ENCODE measurements around the gene UNC5B. TPM values are rescaled to one million over a fixed set of nuclear protein-coding genes. Genes with fewer than 3 reads are reported as not detected.

UNC5B gene
- total and polyA plus RNA-seq, 10 donors: 0.74 to 21.1 (median 11.3) TPM

DNA sequence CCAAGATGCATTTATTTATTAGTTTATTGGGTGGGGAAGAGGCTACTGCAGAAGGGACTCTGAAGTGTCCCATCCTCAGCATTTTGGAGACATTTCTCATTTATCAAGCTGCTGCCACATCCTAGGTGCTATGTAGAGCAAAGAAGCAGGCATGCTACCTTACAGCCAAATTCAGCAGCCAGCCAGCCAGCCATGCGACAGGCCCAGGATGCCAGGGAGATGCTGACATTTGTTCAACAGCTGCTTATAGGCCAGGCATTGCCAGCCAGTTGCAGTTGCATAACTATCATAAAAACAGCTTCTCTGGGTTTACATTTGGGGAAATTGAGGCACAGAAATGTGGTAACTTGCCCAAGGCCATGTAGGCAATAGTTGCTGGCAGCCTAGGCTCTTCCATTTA is 109.0 kb downstream of the UNC5B start:
- no peak overlapping the region for H3K27ac ChIP-seq
- H3K4me1 ChIP-seq: peaks cover 0 to 43% (median 21%) of the 10 kb centered on the region in 6 donors
- peaks cover 0 to 41% (median 17%) of the 10 kb centered on the region in 6 donors for H3K36me3 ChIP-seq
- intact Hi-C loops (cut with DNase I; ENCODE audit: low total_unique reads): no loop called here
- H3K9me3 ChIP-seq: no peaks in the 10 kb centered on the region
- no peak for DNase-seq
- WGBS, 5 donors: 87 to 100% (median 92%) methylated on average over 1 of the region's 1 CpG
- TF ChIP-seq, protein P1, sequence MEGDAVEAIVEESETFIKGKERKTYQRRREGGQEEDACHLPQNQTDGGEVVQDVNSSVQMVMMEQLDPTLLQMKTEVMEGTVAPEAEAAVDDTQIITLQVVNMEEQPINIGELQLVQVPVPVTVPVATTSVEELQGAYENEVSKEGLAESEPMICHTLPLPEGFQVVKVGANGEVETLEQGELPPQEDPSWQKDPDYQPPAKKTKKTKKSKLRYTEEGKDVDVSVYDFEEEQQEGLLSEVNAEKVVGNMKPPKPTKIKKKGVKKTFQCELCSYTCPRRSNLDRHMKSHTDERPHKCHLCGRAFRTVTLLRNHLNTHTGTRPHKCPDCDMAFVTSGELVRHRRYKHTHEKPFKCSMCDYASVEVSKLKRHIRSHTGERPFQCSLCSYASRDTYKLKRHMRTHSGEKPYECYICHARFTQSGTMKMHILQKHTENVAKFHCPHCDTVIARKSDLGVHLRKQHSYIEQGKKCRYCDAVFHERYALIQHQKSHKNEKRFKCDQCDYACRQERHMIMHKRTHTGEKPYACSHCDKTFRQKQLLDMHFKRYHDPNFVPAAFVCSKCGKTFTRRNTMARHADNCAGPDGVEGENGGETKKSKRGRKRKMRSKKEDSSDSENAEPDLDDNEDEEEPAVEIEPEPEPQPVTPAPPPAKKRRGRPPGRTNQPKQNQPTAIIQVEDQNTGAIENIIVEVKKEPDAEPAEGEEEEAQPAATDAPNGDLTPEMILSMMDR (IDR thresholded peaks at IDR 0.05 in 8 of 11, conservative IDR thresholded peaks at IDR 0.05 in 3 of 11): no peak
- no peak for TF ChIP-seq POLR2A (IDR thresholded peaks at IDR 0.05)
- TF ChIP-seq POLR2AphosphoS5 (IDR thresholded peaks at IDR 0.05): no peak
- H3K27me3 ChIP-seq (replicated peaks in 1 of 7): no peaks in the 10 kb centered on the region
- H3K4me3 ChIP-seq: no peak overlapping the region

GRCh38 chr10:71323407-71323806 is 111.0 kb downstream of the UNC5B start:
- no peak overlapping the region for H3K4me3 ChIP-seq
- no peak for DNase-seq
- no peaks in the 10 kb centered on the region for H3K27me3 ChIP-seq (replicated peaks in 1 of 7)
- 62 to 84% (median 75%) methylated on average over 4 of the region's 4 CpGs for WGBS, 5 donors
- peaks cover 0 to 40% (median 19%) of the 10 kb centered on the region in 6 donors for H3K4me1 ChIP-seq
- no peak overlapping the region for H3K27ac ChIP-seq
- H3K9me3 ChIP-seq: no peaks in the 10 kb centered on the region
- intact Hi-C loops (cut with DNase I; ENCODE audit: low total_unique reads): no loop called here
- TF ChIP-seq POLR2A (IDR thresholded peaks at IDR 0.05) (no peak), POLR2AphosphoS5 (IDR thresholded peaks at IDR 0.05) (no peak)
- TF ChIP-seq, protein P1 (IDR thresholded peaks at IDR 0.05 in 8 of 11, conservative IDR thresholded peaks at IDR 0.05 in 3 of 11): no peak
- peaks cover 0 to 60% (median 19%) of the 10 kb centered on the region in 6 donors for H3K36me3 ChIP-seq

GRCh38 chr10:71324743-71325142 is 112.4 kb downstream of the UNC5B start:
- 91 to 97% (median 94%) methylated on average over 9 of the region's 9 CpGs for WGBS, 5 donors
- peaks cover 0 to 71% (median 21%) of the 10 kb centered on the region in 6 donors for H3K36me3 ChIP-seq
- H3K27ac ChIP-seq: no peak overlapping the region
- intact Hi-C loops (cut with DNase I; ENCODE audit: low total_unique reads): no loop called here
- H3K9me3 ChIP-seq: no peaks in the 10 kb centered on the region
- TF ChIP-seq, protein P1 (IDR thresholded peaks at IDR 0.05 in 8 of 11, conservative IDR thresholded peaks at IDR 0.05 in 3 of 11): no peak
- TF ChIP-seq POLR2AphosphoS5 (IDR thresholded peaks at IDR 0.05): no peak
- no peak for TF ChIP-seq POLR2A (IDR thresholded peaks at IDR 0.05)
- H3K4me3 ChIP-seq: no peak overlapping the region
- DNase-seq: no peak
- peaks cover 0 to 27% (median 11%) of the 10 kb centered on the region in 6 donors for H3K4me1 ChIP-seq
- H3K27me3 ChIP-seq (replicated peaks in 1 of 7): no peaks in the 10 kb centered on the region

DNA sequence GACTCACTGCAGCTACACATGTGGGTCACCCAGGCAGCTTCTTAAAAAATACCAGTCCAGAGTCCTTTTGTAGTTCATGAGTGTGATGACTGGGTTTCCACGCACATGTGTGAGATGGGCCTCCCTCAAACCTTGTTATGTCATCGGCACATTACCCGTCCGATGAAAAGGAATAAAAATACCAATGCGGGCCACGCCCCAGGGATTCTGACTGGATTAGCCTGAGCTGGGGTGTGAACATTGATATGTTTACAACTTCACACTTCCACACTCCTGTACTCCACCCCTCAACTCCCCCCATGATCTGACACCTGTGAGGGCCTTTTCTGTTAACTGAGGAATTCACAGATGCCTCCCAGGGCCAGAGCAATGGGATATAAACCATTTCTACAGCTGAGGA is 112.9 kb downstream of the UNC5B start:
- WGBS, 5 donors: 96 to 98% (median 97%) methylated on average over 6 of the region's 6 CpGs
- DNase-seq: no peak
- H3K27ac ChIP-seq: no peak overlapping the region
- TF ChIP-seq POLR2AphosphoS5 (IDR thresholded peaks at IDR 0.05) (no peak), POLR2A (IDR thresholded peaks at IDR 0.05) (no peak)
- TF ChIP-seq, protein P1 (IDR thresholded peaks at IDR 0.05 in 8 of 11, conservative IDR thresholded peaks at IDR 0.05 in 3 of 11): no peak
- H3K4me1 ChIP-seq: peaks cover 0 to 22% (median 5%) of the 10 kb centered on the region in 6 donors
- intact Hi-C loops (cut with DNase I; ENCODE audit: low total_unique reads): no loop called here
- no peaks in the 10 kb centered on the region for H3K27me3 ChIP-seq (replicated peaks in 1 of 7)
- H3K4me3 ChIP-seq: no peak overlapping the region
- H3K36me3 ChIP-seq: peaks cover 0 to 75% (median 21%) of the 10 kb centered on the region in 6 donors
- no peaks in the 10 kb centered on the region for H3K9me3 ChIP-seq
